DOHH2 (cell line): ENCODE results near the gene CITED4.

Experiments used
- EZH2phosphoT487 ChIP-seq: fragments of 200-600 bp; sonication (generic); IDR thresholded peaks from 2 replicates; pipeline ENCODE4 v1.6.1; 2017; ENCODE audit warnings: borderline replicate concordance, mild to moderate bottlenecking, antibody characterized with exemption, low read length, moderate library complexity, mixed read lengths
- TF ChIP-seq, protein P1 (sequence below): fragments of 200-600 bp; sonication (generic); IDR thresholded peaks from one replicate; pipeline ENCODE4 v1.5.1; 2014; ENCODE audit warnings: antibody characterized with exemption, mild to moderate bottlenecking, low read depth, low read length; ENCODE audit not compliant: poor library complexity, severe bottlenecking

DNA sequence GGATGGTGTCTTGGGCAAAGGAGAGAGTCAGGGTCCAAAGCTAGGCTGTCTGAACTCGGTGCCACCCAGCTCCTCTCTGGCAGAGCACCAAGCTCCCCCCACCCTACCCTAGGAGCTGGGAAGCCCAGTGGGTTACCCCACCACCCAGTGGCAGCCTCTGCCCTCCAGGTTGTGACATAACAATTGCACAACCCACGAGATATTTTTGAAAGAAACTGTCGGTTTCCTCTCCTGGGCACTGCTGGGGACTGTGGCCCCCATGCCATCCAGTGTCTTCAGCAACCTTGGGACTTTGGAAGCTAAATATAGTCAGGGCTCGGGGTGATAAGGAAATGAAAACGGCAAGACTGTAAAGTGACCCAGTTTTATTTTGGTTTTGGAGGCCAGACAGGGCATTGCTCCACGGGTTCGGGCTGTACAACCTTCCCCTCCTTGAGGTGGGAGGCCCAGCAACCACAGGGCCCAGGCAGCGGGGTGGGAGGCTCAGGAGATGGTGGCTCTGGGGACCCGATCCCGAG, 1.4 kb downstream of the CITED4 start:
- TF ChIP-seq, protein P1, sequence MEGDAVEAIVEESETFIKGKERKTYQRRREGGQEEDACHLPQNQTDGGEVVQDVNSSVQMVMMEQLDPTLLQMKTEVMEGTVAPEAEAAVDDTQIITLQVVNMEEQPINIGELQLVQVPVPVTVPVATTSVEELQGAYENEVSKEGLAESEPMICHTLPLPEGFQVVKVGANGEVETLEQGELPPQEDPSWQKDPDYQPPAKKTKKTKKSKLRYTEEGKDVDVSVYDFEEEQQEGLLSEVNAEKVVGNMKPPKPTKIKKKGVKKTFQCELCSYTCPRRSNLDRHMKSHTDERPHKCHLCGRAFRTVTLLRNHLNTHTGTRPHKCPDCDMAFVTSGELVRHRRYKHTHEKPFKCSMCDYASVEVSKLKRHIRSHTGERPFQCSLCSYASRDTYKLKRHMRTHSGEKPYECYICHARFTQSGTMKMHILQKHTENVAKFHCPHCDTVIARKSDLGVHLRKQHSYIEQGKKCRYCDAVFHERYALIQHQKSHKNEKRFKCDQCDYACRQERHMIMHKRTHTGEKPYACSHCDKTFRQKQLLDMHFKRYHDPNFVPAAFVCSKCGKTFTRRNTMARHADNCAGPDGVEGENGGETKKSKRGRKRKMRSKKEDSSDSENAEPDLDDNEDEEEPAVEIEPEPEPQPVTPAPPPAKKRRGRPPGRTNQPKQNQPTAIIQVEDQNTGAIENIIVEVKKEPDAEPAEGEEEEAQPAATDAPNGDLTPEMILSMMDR = no peak
- no peak for TF ChIP-seq EZH2phosphoT487
